Peyer's patch (tissue), 4 donors: ENCODE results near the gene IFT52.

Experiments used
- CTCF ChIP-seq, 6 experiments: fragments of 450-650 bp in 4 of 6; fragments of 200-600 bp in 2 of 6; sonication (generic) in 1 of 6; IDR thresholded peaks; one replicate each; pipeline ENCODE4 v1.5.1; 2017 to 2019; ENCODE audit warnings: antibody characterized with exemption in 6 of 6, mild to moderate bottlenecking in 3 of 6, moderate library complexity in 1 of 6
- POLR2A ChIP-seq, 2 donors: fragments of 450-650 bp; IDR thresholded peaks; one replicate each; pipeline ENCODE4 v1.5.1; 2017; ENCODE audit warnings: antibody characterized with exemption in 2 of 2, mild to moderate bottlenecking in 2 of 2, moderate library complexity in 2 of 2

- TF ChIP-seq POLR2A (IDR thresholded peaks at IDR 0.05), result no peak
- no peak for TF ChIP-seq CTCF (IDR thresholded peaks at IDR 0.05)
Measured at GRCh38 chr20:43569282-43569681, 21.5 kb upstream of the IFT52 start.
